Skeletal muscle tissue (tissue), 4 donors: Measurements from ENCODE around the gene VCL. TPM values are rescaled to one million over a fixed set of nuclear protein-coding genes. Genes with fewer than 3 reads are reported as not detected.
"Not testable (repeated sequence)": the region's sequence is repeated elsewhere in the genome, so short reads cannot be mapped to it uniquely, and the experiment has no call there.

ENCODE experiments used
- H3K27ac ChIP-seq: one replicate; pipeline ENCODE4 v1.7.0; 2013; ENCODE audit warnings: mild to moderate bottlenecking, low read depth, low read length, inconsistent platforms
- H3K27me3 ChIP-seq, 3 donors: one replicate each; pipeline ENCODE4 v1.7.0; 2013; ENCODE audit warnings: low read length in 3 of 3; ENCODE audit not compliant: control insufficient read depth in 3 of 3, insufficient read depth in 3 of 3
- H3K36me3 ChIP-seq, 3 donors: one replicate each; pipeline ENCODE4 v1.7.0; 2013; ENCODE audit warnings: low read length in 3 of 3; ENCODE audit not compliant: control insufficient read depth in 3 of 3, insufficient read depth in 3 of 3
- H3K4me1 ChIP-seq, 3 donors: one replicate each; pipeline ENCODE4 v1.7.0; 2013; ENCODE audit warnings: low read length in 3 of 3, mild to moderate bottlenecking in 3 of 3; ENCODE audit not compliant: control insufficient read depth in 3 of 3, insufficient read depth in 3 of 3
- H3K4me3 ChIP-seq, 3 donors: one replicate each; pipeline ENCODE4 v1.7.0; 2013; ENCODE audit warnings: low read length in 3 of 3
- H3K9ac ChIP-seq, 3 donors: one replicate each; pipeline ENCODE4 v1.7.0; 2013; ENCODE audit warnings: low read length in 3 of 3, mild to moderate bottlenecking in 3 of 3, moderate library complexity in 2 of 3, low read depth in 1 of 3
- H3K9me3 ChIP-seq, 3 donors: one replicate each; pipeline ENCODE4 v1.7.0; 2013; ENCODE audit warnings: low read length in 3 of 3; ENCODE audit not compliant: control insufficient read depth in 3 of 3
- total RNA-seq: library from RNA; depleted of rRNA; stranded (reverse); fragments of >200 nt; gene quantifications from one replicate; pipeline ENCODE4 v1.2.3, GENCODE V29; 2014
- donor health status: Osteomylitis.

The VCL gene
- total RNA-seq, 1 donor from 2014 or later = 83.0 TPM

DNA sequence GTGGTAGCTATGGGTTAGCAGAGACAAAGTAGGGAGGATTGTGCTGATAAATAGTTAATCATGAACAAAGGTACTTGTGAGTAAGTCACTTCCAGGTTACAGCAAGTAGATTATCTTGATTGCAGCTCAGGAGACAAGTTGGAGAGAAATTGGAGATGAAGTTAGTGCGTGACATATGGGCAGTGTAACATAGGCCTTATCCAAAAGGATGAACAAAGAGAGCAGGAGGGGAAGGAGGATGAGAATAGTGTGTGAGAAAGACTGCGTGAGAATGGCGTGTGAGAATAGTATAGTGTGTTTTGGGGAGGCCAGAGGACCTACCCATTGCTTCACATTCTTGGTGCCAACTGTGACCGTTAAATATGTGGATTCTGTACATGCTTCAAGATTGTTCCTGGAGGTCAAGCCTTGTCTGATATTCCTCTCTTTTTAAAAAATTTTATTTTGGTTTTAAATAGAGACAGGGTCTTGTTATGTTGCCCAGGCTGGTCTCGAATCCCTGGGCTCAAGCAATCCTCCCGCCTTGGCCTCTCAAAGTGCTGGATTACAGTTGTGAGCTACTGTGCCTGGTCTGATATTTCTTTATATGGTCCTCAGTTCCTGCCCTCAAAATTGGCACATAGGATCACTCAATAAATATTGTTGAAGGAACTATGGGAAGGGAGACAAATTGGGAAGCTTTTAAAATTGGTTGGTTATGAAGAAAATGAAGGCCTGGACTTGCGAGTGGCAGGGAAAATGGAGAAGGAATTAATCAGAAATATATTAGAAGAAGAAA, 3.2 kb downstream of the VCL start:
- Histone ChIP-seq H3K4me3 (peak overlapping the region; percentile 3 to 49 (median 13)), H3K9ac (no peak overlapping the region), H3K27ac (peak overlapping the region; percentile 93)

DNA sequence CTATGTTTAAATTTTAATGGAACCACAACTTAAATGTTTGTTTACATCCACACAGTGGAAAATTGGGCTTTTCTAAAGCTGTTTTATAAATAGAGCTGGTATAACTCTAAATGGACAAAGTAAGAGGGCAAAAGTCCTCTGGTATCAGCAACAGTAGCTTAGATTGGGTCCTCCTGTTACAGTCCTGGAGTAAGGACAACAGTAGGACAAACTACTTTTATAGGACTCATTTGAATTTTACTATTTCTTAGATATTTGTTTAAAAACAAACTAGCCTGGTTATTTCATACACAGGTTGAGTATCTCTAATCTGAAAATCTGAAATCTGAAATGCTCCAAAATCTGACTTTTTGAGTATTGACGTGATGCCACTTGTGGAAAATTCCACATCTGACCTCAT, 8.4 kb downstream of the VCL start:
- Histone ChIP-seq H3K36me3 (peaks cover 0 to 3% (median 0%) of the 10 kb centered on the region in 3 donors), H3K27me3 (no peaks in the 10 kb centered on the region), H3K4me1 (peaks cover 3 to 15% (median 8%) of the 10 kb centered on the region in 3 donors), H3K4me3 (no peak overlapping the region), H3K9ac (no peak overlapping the region), H3K27ac (no peak overlapping the region), H3K9me3 (no peaks in the 10 kb centered on the region)

More for the DNA sequence above, 3.2 kb downstream of the VCL start:
- Histone ChIP-seq H3K36me3 (peaks cover 0 to 3% (median 2%) of the 10 kb centered on the region in 3 donors), H3K4me1 (peaks cover 12 to 30% (median 19%) of the 10 kb centered on the region in 3 donors), H3K27me3 (no peaks in the 10 kb centered on the region), H3K9me3 (no peaks in the 10 kb centered on the region)

DNA sequence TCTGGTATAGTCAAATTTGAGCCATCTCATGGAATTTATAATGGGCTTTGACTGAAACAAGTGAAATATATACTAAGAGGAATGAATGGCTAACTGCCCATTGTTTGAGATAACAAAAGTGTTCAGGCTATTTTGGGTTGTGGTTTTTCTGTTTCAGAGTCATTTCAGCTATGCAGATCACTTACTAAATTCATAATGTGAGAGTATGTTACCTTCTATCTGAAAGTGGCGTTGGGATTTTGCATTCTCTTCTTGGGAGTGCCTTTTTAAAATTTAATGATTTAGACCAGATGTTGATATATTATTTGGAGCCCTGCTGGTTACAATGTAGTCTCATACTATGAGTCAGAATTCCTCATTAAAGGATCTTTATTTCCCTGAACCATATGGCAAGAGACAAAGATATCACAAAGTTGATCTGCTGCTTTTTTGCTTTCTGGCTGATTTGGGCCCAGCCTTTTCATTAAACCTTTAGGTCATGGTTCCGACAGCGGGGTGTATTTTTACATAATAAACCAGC, 10.4 kb downstream of the VCL start:
- H3K9ac ChIP-seq = no peak overlapping the region
- H3K9me3 ChIP-seq = no peaks in the 10 kb centered on the region
- peaks cover 0 to 3% (median 0%) of the 10 kb centered on the region in 3 donors for H3K36me3 ChIP-seq
- no peak overlapping the region for H3K4me3 ChIP-seq
- H3K4me1 ChIP-seq = peaks cover 19 to 30% (median 25%) of the 10 kb centered on the region in 3 donors
- no peaks in the 10 kb centered on the region for H3K27me3 ChIP-seq
- H3K27ac ChIP-seq = no peak overlapping the region

DNA sequence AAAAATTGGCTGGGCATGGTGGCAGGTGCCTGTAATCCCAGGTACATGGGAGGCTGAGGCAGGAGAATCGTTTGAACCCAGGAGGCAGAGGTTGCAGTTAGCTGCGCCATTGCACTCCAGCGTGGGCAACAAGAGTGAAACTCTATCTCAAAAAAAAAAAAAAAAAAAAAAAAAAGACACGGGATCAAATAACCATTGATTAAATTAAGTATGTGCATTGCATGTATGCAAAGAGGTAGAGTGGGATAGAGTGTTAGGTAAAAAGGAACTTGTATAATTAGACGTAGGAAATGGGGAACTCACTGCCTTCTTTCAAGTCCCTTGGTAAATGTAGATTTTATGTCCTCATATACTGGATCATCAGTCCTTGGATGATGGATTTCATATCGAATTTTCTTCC, 13.1 kb downstream of the VCL start:
- no peaks in the 10 kb centered on the region for H3K27me3 ChIP-seq

DNA sequence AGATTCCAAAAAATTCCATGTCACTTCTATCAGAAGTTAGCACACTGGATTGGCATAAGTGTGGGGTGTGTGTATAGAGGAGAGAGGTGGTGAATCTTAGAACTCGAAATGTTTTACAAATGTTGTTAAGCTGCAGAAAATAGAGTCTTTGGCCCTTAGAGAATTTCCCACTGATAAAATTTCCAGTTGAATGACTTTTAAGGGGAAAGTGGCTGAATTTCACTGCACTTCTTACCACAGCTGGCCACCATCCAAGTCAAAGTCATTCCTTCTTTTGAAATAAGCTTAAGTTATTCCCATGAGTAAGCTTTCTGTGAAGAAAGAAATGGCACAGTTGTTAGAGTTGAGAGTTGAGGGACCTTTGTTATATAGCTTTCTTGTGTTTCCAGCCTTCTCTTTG, 13.9 kb downstream of the VCL start:
- Histone ChIP-seq H3K27me3 (no peaks in the 10 kb centered on the region), H3K9ac (no peak overlapping the region), H3K27ac (no peak overlapping the region), H3K4me1 (peaks cover 19 to 25% (median 22%) of the 10 kb centered on the region in 3 donors), H3K36me3 (no peaks in the 10 kb centered on the region), H3K9me3 (no peaks in the 10 kb centered on the region), H3K4me3 (no peak overlapping the region)

More for the DNA sequence above, 13.1 kb downstream of the VCL start:
- H3K4me1 ChIP-seq = peaks cover 19 to 25% (median 25%) of the 10 kb centered on the region in 3 donors
- no peak overlapping the region for H3K4me3 ChIP-seq
- no peak overlapping the region for H3K27ac ChIP-seq
- no peaks in the 10 kb centered on the region for H3K9me3 ChIP-seq
- H3K9ac ChIP-seq = no peak overlapping the region
- no peaks in the 10 kb centered on the region for H3K36me3 ChIP-seq

DNA sequence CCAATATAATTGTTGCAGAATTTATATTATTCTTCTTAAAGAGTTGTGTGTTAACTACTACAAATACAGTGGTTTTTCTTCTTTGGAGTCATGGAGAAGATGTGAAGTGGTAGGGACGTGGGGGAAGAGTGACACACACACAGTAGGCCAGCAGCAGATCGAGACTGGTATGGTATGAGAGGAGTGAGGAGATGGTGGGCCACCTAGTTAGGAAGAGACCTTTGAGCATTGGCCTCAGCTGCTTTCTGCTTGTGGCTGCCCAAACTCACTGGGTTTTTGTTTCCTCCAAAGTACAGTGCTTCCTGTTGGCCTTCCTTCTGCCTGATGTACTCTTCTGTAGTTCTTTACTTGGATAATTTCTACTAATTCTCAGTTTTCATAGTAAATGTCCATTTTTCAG, 14.6 kb downstream of the VCL start:
- H3K4me1 ChIP-seq = peaks cover 19 to 22% (median 19%) of the 10 kb centered on the region in 3 donors

DNA sequence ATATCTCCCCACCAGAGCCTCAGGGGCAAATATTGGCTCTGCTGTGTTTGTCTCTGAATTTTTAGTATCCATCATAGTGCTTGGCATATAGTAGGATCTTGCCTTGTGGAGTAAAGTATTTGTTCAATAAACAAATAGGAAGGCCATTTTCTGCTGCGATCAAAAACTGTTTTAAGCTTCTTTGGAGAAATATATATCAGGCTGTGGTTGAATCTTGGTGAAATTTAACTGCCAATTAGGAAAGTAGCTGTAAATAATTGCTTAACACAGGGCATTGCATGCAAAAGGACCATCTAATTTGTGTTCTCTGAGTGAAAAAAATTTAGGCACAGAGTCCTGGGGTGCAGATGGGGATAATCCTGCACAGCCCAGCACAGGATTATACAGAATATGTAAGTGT, 15.1 kb downstream of the VCL start:
- H3K27me3 ChIP-seq = no peaks in the 10 kb centered on the region
- no peak overlapping the region for H3K27ac ChIP-seq
- no peak overlapping the region for H3K4me3 ChIP-seq
- peaks cover 19 to 22% (median 19%) of the 10 kb centered on the region in 3 donors for H3K4me1 ChIP-seq
- H3K9me3 ChIP-seq = no peaks in the 10 kb centered on the region
- no peaks in the 10 kb centered on the region for H3K36me3 ChIP-seq
- no peak overlapping the region for H3K9ac ChIP-seq

More for the DNA sequence above, 14.6 kb downstream of the VCL start:
- Histone ChIP-seq H3K9ac (no peak overlapping the region), H3K36me3 (no peaks in the 10 kb centered on the region), H3K4me3 (peak overlapping the region in 1 of 3 donors; percentile 32), H3K27me3 (no peaks in the 10 kb centered on the region), H3K9me3 (no peaks in the 10 kb centered on the region), H3K27ac (no peak overlapping the region)

DNA sequence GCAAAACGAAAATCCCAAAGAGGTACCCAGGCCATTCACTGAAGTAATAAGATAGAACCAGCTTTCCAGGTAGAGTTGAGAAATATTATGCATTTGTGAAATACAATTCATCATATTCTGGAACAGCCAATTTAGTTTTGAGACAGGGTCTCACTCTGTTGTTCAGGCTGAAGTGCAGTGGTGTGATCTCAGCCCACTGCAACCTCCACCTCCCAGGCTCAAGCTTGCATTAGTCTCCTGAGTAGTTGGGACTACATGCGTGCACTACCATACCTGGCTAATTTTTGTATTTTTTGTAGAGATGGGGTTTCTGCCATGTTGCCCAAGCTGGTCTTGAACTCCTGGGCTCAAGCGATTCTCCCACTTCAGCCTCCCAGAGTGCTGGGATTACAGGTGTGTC, 16.7 kb downstream of the VCL start:
- peaks cover 23 to 26% (median 23%) of the 10 kb centered on the region in 3 donors for H3K4me1 ChIP-seq
- H3K9ac ChIP-seq, H3K27ac ChIP-seq: not testable (repeated sequence)

DNA sequence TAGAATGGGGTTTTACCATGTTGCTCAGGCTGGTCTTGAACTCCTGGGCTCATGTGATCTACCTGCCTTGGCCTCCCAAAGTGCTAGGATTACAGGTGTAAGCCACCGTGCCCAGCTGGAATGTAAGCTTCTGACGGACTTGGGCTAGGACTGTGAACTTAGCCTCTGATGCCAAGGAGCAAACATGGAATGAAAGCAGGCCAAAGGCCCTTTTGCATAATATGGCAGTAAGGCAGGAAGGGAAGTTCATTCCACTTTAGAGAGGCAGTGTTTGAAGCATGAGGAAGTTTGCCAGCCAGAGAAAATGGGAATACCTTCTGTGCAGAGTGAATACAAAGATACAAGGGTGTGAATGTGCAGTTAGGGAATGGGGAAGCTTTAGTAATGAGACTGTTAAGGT, 20.3 kb downstream of the VCL start:
- no peak overlapping the region for H3K27ac ChIP-seq
- H3K4me1 ChIP-seq = peaks cover 6 to 13% (median 9%) of the 10 kb centered on the region in 3 donors
- no peaks in the 10 kb centered on the region for H3K27me3 ChIP-seq

More for the DNA sequence above, 16.7 kb downstream of the VCL start:
- H3K36me3 ChIP-seq, H3K27me3 ChIP-seq, H3K9me3 ChIP-seq, H3K4me3 ChIP-seq: not testable (repeated sequence)

More for the DNA sequence above, 20.3 kb downstream of the VCL start:
- no peak overlapping the region for H3K9ac ChIP-seq
- no peak overlapping the region for H3K4me3 ChIP-seq
- H3K36me3 ChIP-seq = peaks cover 0 to 3% (median 0%) of the 10 kb centered on the region in 3 donors
- H3K9me3 ChIP-seq = no peaks in the 10 kb centered on the region
